ENCODE results near the gene RAB11FIP4. TPM values are rescaled to one million over a fixed set of nuclear protein-coding genes. Genes with fewer than 3 reads are reported as not detected.

RAB11FIP4 gene
- total and polyA plus RNA-seq, 2 of the 8 experiments (the other 6 are each of a cell fraction or from before 2014, with no cell fraction given): 21.7 to 53.2 TPM

GRCh38 chr17:31553506-31553905, 162.0 kb downstream of the RAB11FIP4 start:
- H3K4me2 ChIP-seq (ENCODE audit: insufficient read depth in 1 of 2, low read depth in 2 of 2, low read length in 2 of 2): no peak overlapping the region
- H3K27ac ChIP-seq (ENCODE audit: low read depth, low read length): no peak overlapping the region
- H2BK120ac ChIP-seq (replicated peaks; ENCODE audit: low read depth, low read length): no peak overlapping the region
- no peak overlapping the region for H2BK20ac ChIP-seq (ENCODE audit: low read length)
- H2BK5ac ChIP-seq (ENCODE audit: low read depth, low read length): no peak overlapping the region
- FAIRE-seq (no peak), DNase-seq (ENCODE audit: low read depth in 1 of 2, low spot score in 2 of 2) (no peak)
- peaks cover 0 to 43% (median 19%) of the 10 kb centered on the region in 4 experiments; a peak in 6 of 7 replicates for H3K27me3 ChIP-seq (replicated peaks in 1 of 4; ENCODE audit: control insufficient read depth in 3 of 4, extremely low read depth in 1 of 4, insufficient read depth in 3 of 4, low read length in 3 of 4)
- H3K9ac ChIP-seq (replicated peaks in 1 of 4; ENCODE audit: extremely low read depth in 1 of 4, low read depth in 3 of 4, low read length in 3 of 4): no peak overlapping the region
- H3K9me3 ChIP-seq (ENCODE audit: insufficient read depth in 2 of 2, low read depth in 1 of 2, low read length in 1 of 2): no peaks in the 10 kb centered on the region
- no peaks in the 10 kb centered on the region; a peak in 1 of 8 replicates for H3K36me3 ChIP-seq (ENCODE audit: control insufficient read depth in 2 of 4, insufficient read depth in 4 of 4, low read length in 3 of 4)
- H3K4ac ChIP-seq (replicated peaks; ENCODE audit: insufficient read length, low read depth, low read length): no peak overlapping the region
- no peak overlapping the region for H4K91ac ChIP-seq (replicated peaks; ENCODE audit: insufficient read length, low read length)
- H3K18ac ChIP-seq (ENCODE audit: extremely low read depth, low read length): no peak overlapping the region
- WGBS, 2 experiments (ENCODE audit: extremely low coverage in 1 of 2, insufficient coverage in 1 of 2, insufficient read length in 1 of 2, insufficient replicate concordance in 2 of 2, low coverage in 1 of 2, low lambda C conversion rate in 2 of 2, missing lambda C conversion rate in 1 of 2): 87% methylated on average over 5 of the region's 5 CpGs; no CpG with 5 or more reads in 1 of the 2 experiments
- H3K23ac ChIP-seq (ENCODE audit: insufficient read length): no peak overlapping the region
- H4K20me1 ChIP-seq (replicated peaks in 1 of 2; ENCODE audit: control insufficient read depth in 1 of 2, insufficient read depth in 2 of 2, low read length in 2 of 2): no peaks in the 10 kb centered on the region
- no peak overlapping the region for H2AK5ac ChIP-seq (ENCODE audit: low read depth, low read length)
- no peak overlapping the region for H3K4me3 ChIP-seq (ENCODE audit: extremely low read depth in 1 of 4, insufficient read depth in 2 of 4, low read depth in 3 of 4, low read length in 4 of 4)
- H3K79me2 ChIP-seq (ENCODE audit: control insufficient read depth in 1 of 2, insufficient read depth in 2 of 2, low read length in 2 of 2): no peaks in the 10 kb centered on the region
- no peak overlapping the region for H3K14ac ChIP-seq (ENCODE audit: insufficient read length)
- POLR2A ChIA-PET (ENCODE audit: partially characterized antibody): interaction anchor here (0.6 to 0.7 kb wide), 2 partner anchors 51 to 306 kb away, joined by 3 read pairs; no protein-coding TSS in a partner anchor
- H4K8ac ChIP-seq (ENCODE audit: extremely low read depth, insufficient read depth, low read length): no peak overlapping the region
- 0 out of 7 replicates have a peak, but pooled peaks cover 0 to 3% (median 1%) of the 10 kb centered on the region in 4 experiments for H3K4me1 ChIP-seq (replicated peaks in 1 of 4; ENCODE audit: control insufficient read depth in 3 of 4, insufficient read depth in 4 of 4, low read length in 3 of 4)
- CTCF ChIA-PET (ENCODE audit: partially characterized antibody): interaction anchor here (0.6 to 2.7 kb wide), 6 partner anchors 20 to 675 kb away, joined by 3 to 8 read pairs (median 3); no protein-coding TSS in a partner anchor
- H3K56ac ChIP-seq (replicated peaks; ENCODE audit: insufficient read length, low read depth, low read length): no peak overlapping the region
- H2BK12ac ChIP-seq (ENCODE audit: low read depth, low read length): no peak overlapping the region
- H3K23me2 ChIP-seq (ENCODE audit: low read depth, low read length): peaks cover 9% of the 10 kb centered on the region; the same call in 1 of the 2 replicates
- no peak overlapping the region for H4K5ac ChIP-seq (ENCODE audit: insufficient read length, low read depth, low read length)
- H3K79me1 ChIP-seq (ENCODE audit: low read depth, low read length): no peaks in the 10 kb centered on the region
- H2BK15ac ChIP-seq (ENCODE audit: low read length): no peak overlapping the region
- no peak overlapping the region for H2AFZ ChIP-seq (ENCODE audit: low read length)
- TF ChIP-seq RFX5 (IDR thresholded peaks at IDR 0.05; ENCODE audit: borderline replicate concordance, low read depth, low read length): no peak
- TF ChIP-seq POLR2A (IDR thresholded peaks at IDR 0.05; ENCODE audit: control extremely low read depth in 1 of 2, low read depth in 2 of 2, low read length in 2 of 2): no peak
- no peak for TF ChIP-seq CREB1 (IDR thresholded peaks at IDR 0.05)
- TF ChIP-seq BRCA1 (IDR thresholded peaks at IDR 0.05; ENCODE audit: low read depth, low read length): no peak
- no peak for TF ChIP-seq KDM1A (IDR thresholded peaks at IDR 0.05; ENCODE audit: borderline replicate concordance, low read length)
- TF ChIP-seq SRF (IDR thresholded peaks at IDR 0.05; ENCODE audit: low read depth, low read length): no peak
- no peak for TF ChIP-seq SP4 (IDR thresholded peaks at IDR 0.05; ENCODE audit: low read length)
- no peak for TF ChIP-seq ATF2 (IDR thresholded peaks at IDR 0.05; ENCODE audit: low read length)
- no peak for TF ChIP-seq BCL11A (IDR thresholded peaks at IDR 0.05; ENCODE audit: low read depth in 2 of 2, low read length in 2 of 2)
- no peak for TF ChIP-seq EP300 (IDR thresholded peaks at IDR 0.05; ENCODE audit: borderline replicate concordance in 1 of 2, low read depth in 2 of 2, low read length in 2 of 2)
- no peak for TF ChIP-seq RBBP5 (IDR thresholded peaks at IDR 0.05; ENCODE audit: borderline replicate concordance, low read depth, low read length)
- TF ChIP-seq TBP (IDR thresholded peaks at IDR 0.05; ENCODE audit: low read depth, low read length): no peak
